ENCODE results near the gene KRABD2.

DNA sequence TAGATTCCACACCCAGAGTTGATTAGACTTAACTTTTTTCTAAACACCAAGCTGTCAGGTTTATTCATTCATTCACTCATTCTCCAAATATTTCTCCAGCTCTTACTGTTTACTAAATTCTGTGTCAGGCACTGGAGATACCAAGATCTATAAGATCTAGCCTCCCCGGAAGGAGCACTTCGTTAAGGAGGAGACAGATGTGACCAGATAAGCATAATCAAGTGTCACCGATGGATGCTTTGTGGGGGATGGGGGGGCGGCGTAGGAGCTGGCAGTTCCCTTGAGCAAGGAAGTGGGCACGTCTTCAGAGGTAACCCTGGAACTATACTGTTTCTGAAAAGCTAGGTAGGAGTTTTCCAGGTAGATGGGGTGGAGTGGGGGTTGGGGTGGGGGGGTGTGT is 10.3 kb upstream of the KRABD2 start:
- TF ChIP-seq, protein P1, sequence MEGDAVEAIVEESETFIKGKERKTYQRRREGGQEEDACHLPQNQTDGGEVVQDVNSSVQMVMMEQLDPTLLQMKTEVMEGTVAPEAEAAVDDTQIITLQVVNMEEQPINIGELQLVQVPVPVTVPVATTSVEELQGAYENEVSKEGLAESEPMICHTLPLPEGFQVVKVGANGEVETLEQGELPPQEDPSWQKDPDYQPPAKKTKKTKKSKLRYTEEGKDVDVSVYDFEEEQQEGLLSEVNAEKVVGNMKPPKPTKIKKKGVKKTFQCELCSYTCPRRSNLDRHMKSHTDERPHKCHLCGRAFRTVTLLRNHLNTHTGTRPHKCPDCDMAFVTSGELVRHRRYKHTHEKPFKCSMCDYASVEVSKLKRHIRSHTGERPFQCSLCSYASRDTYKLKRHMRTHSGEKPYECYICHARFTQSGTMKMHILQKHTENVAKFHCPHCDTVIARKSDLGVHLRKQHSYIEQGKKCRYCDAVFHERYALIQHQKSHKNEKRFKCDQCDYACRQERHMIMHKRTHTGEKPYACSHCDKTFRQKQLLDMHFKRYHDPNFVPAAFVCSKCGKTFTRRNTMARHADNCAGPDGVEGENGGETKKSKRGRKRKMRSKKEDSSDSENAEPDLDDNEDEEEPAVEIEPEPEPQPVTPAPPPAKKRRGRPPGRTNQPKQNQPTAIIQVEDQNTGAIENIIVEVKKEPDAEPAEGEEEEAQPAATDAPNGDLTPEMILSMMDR (IDR thresholded peaks at IDR 0.05; ENCODE audit: low read depth, low read length, missing input control), result no peak
- TF ChIP-seq YY1 (IDR thresholded peaks at IDR 0.05) (no peak), RAD21 (IDR thresholded peaks at IDR 0.05) (no peak), JUND (IDR thresholded peaks at IDR 0.05) (no peak), GABPA (IDR thresholded peaks at IDR 0.05 in 1 of 2, conservative IDR thresholded peaks at IDR 0.05 in 1 of 2) (no peak), TAF1 (conservative IDR thresholded peaks at IDR 0.05) (no peak), SP1 (IDR thresholded peaks at IDR 0.05) (no peak), RXRA (IDR thresholded peaks at IDR 0.05) (no peak), FOXA1 (IDR thresholded peaks at IDR 0.05) (no peak)
- TF ChIP-seq, protein P2, sequence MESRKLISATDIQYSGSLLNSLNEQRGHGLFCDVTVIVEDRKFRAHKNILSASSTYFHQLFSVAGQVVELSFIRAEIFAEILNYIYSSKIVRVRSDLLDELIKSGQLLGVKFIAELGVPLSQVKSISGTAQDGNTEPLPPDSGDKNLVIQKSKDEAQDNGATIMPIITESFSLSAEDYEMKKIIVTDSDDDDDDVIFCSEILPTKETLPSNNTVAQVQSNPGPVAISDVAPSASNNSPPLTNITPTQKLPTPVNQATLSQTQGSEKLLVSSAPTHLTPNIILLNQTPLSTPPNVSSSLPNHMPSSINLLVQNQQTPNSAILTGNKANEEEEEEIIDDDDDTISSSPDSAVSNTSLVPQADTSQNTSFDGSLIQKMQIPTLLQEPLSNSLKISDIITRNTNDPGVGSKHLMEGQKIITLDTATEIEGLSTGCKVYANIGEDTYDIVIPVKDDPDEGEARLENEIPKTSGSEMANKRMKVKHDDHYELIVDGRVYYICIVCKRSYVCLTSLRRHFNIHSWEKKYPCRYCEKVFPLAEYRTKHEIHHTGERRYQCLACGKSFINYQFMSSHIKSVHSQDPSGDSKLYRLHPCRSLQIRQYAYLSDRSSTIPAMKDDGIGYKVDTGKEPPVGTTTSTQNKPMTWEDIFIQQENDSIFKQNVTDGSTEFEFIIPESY (IDR thresholded peaks at IDR 0.05), result no peak
- TF ChIP-seq, protein P3, sequence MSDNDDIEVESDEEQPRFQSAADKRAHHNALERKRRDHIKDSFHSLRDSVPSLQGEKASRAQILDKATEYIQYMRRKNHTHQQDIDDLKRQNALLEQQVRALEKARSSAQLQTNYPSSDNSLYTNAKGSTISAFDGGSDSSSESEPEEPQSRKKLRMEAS (IDR thresholded peaks at IDR 0.05), result no peak

All from liver (tissue), 3 donors.